K562 treated with DMSO at 1 percent for 48 hours (cell line): ENCODE results near the gene TNFAIP8. TPM values are rescaled to one million over a fixed set of nuclear protein-coding genes. Genes with fewer than 3 reads are reported as not detected.

ENCODE experiments used
- total RNA-seq: library from RNA; unstranded; fragments of 300-600 nt; gene quantifications from 2 replicates; pipeline ENCODE4 v1.2.3, GENCODE V29; 2022; ENCODE audit warnings: low replicate concordance; ENCODE audit errors: extremely low read depth

The TNFAIP8 gene
- not detected in 2 replicates for total RNA-seq

GRCh38 chr5:119355685-119356611 lies at the start of gene TNFAIP8:
TNFAIP8 (plus strand) TSS chr5:119356019; CDS start chr5:119356091, 72 bp downstream.

Other genes with a start within 250 kb of the TNFAIP8 start
- not detected in 2 replicates for gene HSD17B4, start 96.5 kb downstream of the TNFAIP8 start, total RNA-seq